Mesenchymal stem cell (in vitro differentiated cells and primary cell): ENCODE measurements around the gene KRTAP9-2.
"Not testable (repeated sequence)": the region's sequence is repeated elsewhere in the genome, so short reads cannot be mapped to it uniquely, and the experiment has no call there.

Experiments used
- DNase-seq: peaks from one replicate; pipeline ENCODE4 v3.0.0-alpha.2; 2013
- H2AFZ ChIP-seq: one replicate; pipeline ENCODE4 v1.6.1; 2013; ENCODE audit warnings: low read depth, mild to moderate bottlenecking, control low read depth, inconsistent platforms, low read length, moderate library complexity
- H2AK5ac ChIP-seq: 2 replicates; pipeline ENCODE4 v1.6.1; 2013; ENCODE audit warnings: low read length, moderate library complexity, mild to moderate bottlenecking, inconsistent platforms; ENCODE audit not compliant: severe bottlenecking
- H2BK120ac ChIP-seq: one replicate; pipeline ENCODE4 v1.6.1; 2013; ENCODE audit warnings: low read depth, mild to moderate bottlenecking, inconsistent platforms, low read length, moderate library complexity
- H2BK12ac ChIP-seq, 2 experiments: one replicate each; pipeline ENCODE4 v1.6.1; 2013; ENCODE audit warnings: inconsistent platforms in 2 of 2, low read length in 2 of 2, mild to moderate bottlenecking in 2 of 2, moderate library complexity in 2 of 2, control low read depth in 1 of 2
- H2BK15ac ChIP-seq: one replicate; pipeline ENCODE4 v1.6.1; 2013; ENCODE audit warnings: mild to moderate bottlenecking, low read depth, inconsistent platforms; ENCODE audit not compliant: poor library complexity, severe bottlenecking
- H2BK5ac ChIP-seq: 2 replicates; pipeline ENCODE4 v1.6.1; 2013; ENCODE audit warnings: low read depth, mild to moderate bottlenecking, low read length, control low read depth, inconsistent platforms; ENCODE audit not compliant: poor library complexity, severe bottlenecking
- H3K14ac ChIP-seq, 2 experiments: one replicate each; pipeline ENCODE4 v1.6.1; 2013; ENCODE audit warnings: inconsistent platforms in 2 of 2, low read length in 2 of 2, control low read depth in 1 of 2, mild to moderate bottlenecking in 1 of 2, moderate library complexity in 1 of 2
- H3K18ac ChIP-seq, 2 experiments: one replicate each; pipeline ENCODE4 v1.6.1; 2013; ENCODE audit warnings: inconsistent platforms in 2 of 2, low read length in 2 of 2, control low read depth in 1 of 2, low read depth in 1 of 2, mild to moderate bottlenecking in 1 of 2
- H3K23ac ChIP-seq, 2 experiments: one replicate each; pipeline ENCODE4 v1.6.1; 2013; ENCODE audit warnings: inconsistent platforms in 2 of 2, low read length in 2 of 2, mild to moderate bottlenecking in 2 of 2, moderate library complexity in 2 of 2, control low read depth in 1 of 2
- H3K27ac ChIP-seq: 2 replicates; pipeline ENCODE4 v1.5.1; 2013; ENCODE audit warnings: mild to moderate bottlenecking, moderate library complexity, low read length, control low read depth, inconsistent platforms; ENCODE audit not compliant: poor library complexity, severe bottlenecking
- H3K27me3 ChIP-seq, 2 experiments: 2 replicates each; pipeline versions ENCODE4 v1.6.1 to v1.7.0; 2013; ENCODE audit warnings: low read length in 2 of 2, mild to moderate bottlenecking in 2 of 2, moderate library complexity in 2 of 2, control low read depth in 1 of 2, inconsistent platforms in 1 of 2; ENCODE audit not compliant: control insufficient read depth in 1 of 2, insufficient read depth in 1 of 2
- H3K36me3 ChIP-seq, 2 experiments: 2 replicates each; pipeline versions ENCODE4 v1.6.1 to v1.7.0; 2013; ENCODE audit warnings: low read length in 2 of 2, control low read depth in 1 of 2, inconsistent platforms in 1 of 2, low read depth in 1 of 2, mild to moderate bottlenecking in 1 of 2; ENCODE audit not compliant: insufficient read depth in 2 of 2, control insufficient read depth in 1 of 2
- H3K4ac ChIP-seq, 2 experiments: one replicate each; pipeline ENCODE4 v1.6.1; 2013; ENCODE audit warnings: inconsistent platforms in 2 of 2, low read length in 2 of 2, mild to moderate bottlenecking in 2 of 2, moderate library complexity in 2 of 2, control low read depth in 1 of 2, low read depth in 1 of 2
- H3K4me1 ChIP-seq: 2 replicates; pipeline ENCODE4 v1.6.1; 2013; ENCODE audit warnings: low read depth, low read length, control low read depth; ENCODE audit not compliant: control insufficient read depth, insufficient read depth
- H3K4me2 ChIP-seq: 2 replicates; pipeline ENCODE4 v1.6.1; 2013; ENCODE audit warnings: low read length, mild to moderate bottlenecking, inconsistent platforms; ENCODE audit not compliant: poor library complexity, severe bottlenecking
- H3K4me3 ChIP-seq, 2 experiments: 2 replicates each; pipeline versions ENCODE4 v1.5.1 to v1.7.0; 2013; ENCODE audit warnings: low read length in 2 of 2, mild to moderate bottlenecking in 2 of 2, control low read depth in 1 of 2, low read depth in 1 of 2; ENCODE audit not compliant: insufficient read depth in 1 of 2
- H3K79me1 ChIP-seq: replicated peaks from 2 replicates; pipeline ENCODE4 v1.6.1; 2013; ENCODE audit warnings: mild to moderate bottlenecking, control low read depth, low read length, inconsistent platforms; ENCODE audit not compliant: poor library complexity, severe bottlenecking
- H3K9ac ChIP-seq: 2 replicates; pipeline ENCODE4 v1.7.0; 2013; ENCODE audit warnings: mild to moderate bottlenecking, low read length, moderate library complexity
- H3K9me3 ChIP-seq: 2 replicates; pipeline ENCODE4 v1.7.0; 2013; ENCODE audit warnings: mild to moderate bottlenecking, low read length; ENCODE audit not compliant: control insufficient read depth
- H4K8ac ChIP-seq: one replicate; pipeline ENCODE4 v1.6.1; 2013; ENCODE audit warnings: inconsistent platforms, mild to moderate bottlenecking, low read length, moderate library complexity
- H4K91ac ChIP-seq: one replicate; pipeline ENCODE4 v1.6.1; 2013; ENCODE audit warnings: mild to moderate bottlenecking, low read length, inconsistent platforms
- WGBS: methylation state at CpG from one replicate; pipeline ENCODE4 v1.1.7; 2013; ENCODE audit warnings: mixed read lengths; 5-methylcytosine and 5-hydroxymethylcytosine counted together

The KRTAP9-2 gene

GRCh38 chr17:41189837-41190318 lies 36.6 kb upstream of the KRTAP9-2 start, which contains the start of gene KRTAP9-1:
KRTAP9-1 (plus strand) TSS chr17:41189887; CDS start chr17:41189887, 0 bp downstream.
- H3K27ac ChIP-seq, H3K4me1 ChIP-seq, H3K9ac ChIP-seq, H3K4ac ChIP-seq, H4K91ac ChIP-seq, H3K18ac ChIP-seq, H2BK120ac ChIP-seq, H2BK12ac ChIP-seq, H3K23ac ChIP-seq, H3K4me3 ChIP-seq, H3K79me1 ChIP-seq, H3K9me3 ChIP-seq, H2BK5ac ChIP-seq, H2BK15ac ChIP-seq, H3K36me3 ChIP-seq, H2AFZ ChIP-seq, H3K27me3 ChIP-seq, H3K14ac ChIP-seq, DNase-seq, H4K8ac ChIP-seq, H3K4me2 ChIP-seq, H2AK5ac ChIP-seq: not testable (repeated sequence)
- WGBS = 52% methylated on average over 1 of the region's 1 CpG

- H3K9ac ChIP-seq = no peak overlapping the region
- no peak overlapping the region for H3K4me2 ChIP-seq
- 85% methylated on average over 3 of the region's 3 CpGs for WGBS
- no peak overlapping the region for H4K8ac ChIP-seq
- H3K23ac ChIP-seq = no peak overlapping the region
- no peak overlapping the region for H2BK15ac ChIP-seq
- peaks cover 6% of the 10 kb centered on the region for H3K4me1 ChIP-seq
- H2BK120ac ChIP-seq = no peak overlapping the region
- no peak overlapping the region for H4K91ac ChIP-seq
- no peaks in the 10 kb centered on the region for H3K9me3 ChIP-seq
- no peak overlapping the region for H3K27ac ChIP-seq
- no peak overlapping the region for H3K18ac ChIP-seq
- H3K4ac ChIP-seq = no peak overlapping the region
- H3K27me3 ChIP-seq = no peaks in the 10 kb centered on the region
- no peak overlapping the region for H2BK5ac ChIP-seq
- no peak overlapping the region for H2AFZ ChIP-seq
- no peak overlapping the region for H3K4me3 ChIP-seq
- no peaks in the 10 kb centered on the region for H3K79me1 ChIP-seq
- H3K36me3 ChIP-seq = no peaks in the 10 kb centered on the region
- no peak for DNase-seq
- H2AK5ac ChIP-seq = no peak overlapping the region
- H3K14ac ChIP-seq = no peak overlapping the region
- no peak overlapping the region for H2BK12ac ChIP-seq
These were observed 36.1 kb upstream of the KRTAP9-2 start for GRCh38 chr17:41190328-41190727.

GRCh38 chr17:41196068-41196467 lies 30.4 kb upstream of the KRTAP9-2 start:
- H3K23ac ChIP-seq = no peak overlapping the region
- no peak overlapping the region for H2AFZ ChIP-seq
- H2BK15ac ChIP-seq = no peak overlapping the region
- no peak overlapping the region for H3K27ac ChIP-seq
- 38% methylated on average over 1 of the region's 1 CpG for WGBS
- H3K4me1 ChIP-seq = no peaks in the 10 kb centered on the region
- no peaks in the 10 kb centered on the region for H3K79me1 ChIP-seq
- H3K9me3 ChIP-seq = peaks cover 7% of the 10 kb centered on the region
- no peaks in the 10 kb centered on the region for H3K36me3 ChIP-seq
- H4K91ac ChIP-seq = no peak overlapping the region
- no peak overlapping the region for H2AK5ac ChIP-seq
- no peak overlapping the region for H2BK120ac ChIP-seq
- no peak overlapping the region for H3K4me3 ChIP-seq
- no peak overlapping the region for H3K4ac ChIP-seq
- DNase-seq = no peak
- no peak overlapping the region for H3K9ac ChIP-seq
- H2BK5ac ChIP-seq = no peak overlapping the region
- no peak overlapping the region for H2BK12ac ChIP-seq
- no peak overlapping the region for H3K4me2 ChIP-seq
- no peak overlapping the region for H3K14ac ChIP-seq
- no peak overlapping the region for H3K18ac ChIP-seq
- no peaks in the 10 kb centered on the region for H3K27me3 ChIP-seq
- H4K8ac ChIP-seq = no peak overlapping the region

- Histone ChIP-seq H3K9ac (no peak overlapping the region), H2BK12ac (no peak overlapping the region), H4K91ac (no peak overlapping the region), H3K4me1 (no peaks in the 10 kb centered on the region), H3K14ac (no peak overlapping the region), H2BK120ac (no peak overlapping the region), H3K23ac (no peak overlapping the region), H2BK5ac (no peak overlapping the region), H2BK15ac (no peak overlapping the region), H3K18ac (no peak overlapping the region), H3K36me3 (no peaks in the 10 kb centered on the region), H4K8ac (no peak overlapping the region), H3K27ac (no peak overlapping the region), H3K27me3 (no peaks in the 10 kb centered on the region), H3K4me2 (no peak overlapping the region), H3K4ac (no peak overlapping the region), H3K4me3 (no peak overlapping the region), H2AFZ (no peak overlapping the region), H3K9me3 (peaks cover 7% of the 10 kb centered on the region), H2AK5ac (no peak overlapping the region), H3K79me1 (no peaks in the 10 kb centered on the region)
- no peak for DNase-seq
- 53% methylated on average over 3 of the region's 5 CpGs for WGBS
These were observed 26.9 kb upstream of the KRTAP9-2 start for GRCh38 chr17:41199421-41200078.
